IPS-18c (cell line): ENCODE data around the gene KRT13.

Experiments used
- H3K4me3 ChIP-seq: 2 replicates; pipeline ENCODE4 v1.7.0; 2013; ENCODE audit warnings: low read depth, mild to moderate bottlenecking, low read length, moderate library complexity; ENCODE audit not compliant: insufficient read depth
- H3K9me3 ChIP-seq: one replicate; pipeline ENCODE4 v1.6.1; 2013; ENCODE audit warnings: mild to moderate bottlenecking, low read length, moderate library complexity; ENCODE audit not compliant: control insufficient read depth, insufficient read depth

The KRT13 gene

GRCh38 chr17:41486809-41487530 lies 18.4 kb downstream of the KRT13 start:
- Histone ChIP-seq H3K4me3 (no peak overlapping the region), H3K9me3 (peaks cover 2% of the 10 kb centered on the region)

DNA sequence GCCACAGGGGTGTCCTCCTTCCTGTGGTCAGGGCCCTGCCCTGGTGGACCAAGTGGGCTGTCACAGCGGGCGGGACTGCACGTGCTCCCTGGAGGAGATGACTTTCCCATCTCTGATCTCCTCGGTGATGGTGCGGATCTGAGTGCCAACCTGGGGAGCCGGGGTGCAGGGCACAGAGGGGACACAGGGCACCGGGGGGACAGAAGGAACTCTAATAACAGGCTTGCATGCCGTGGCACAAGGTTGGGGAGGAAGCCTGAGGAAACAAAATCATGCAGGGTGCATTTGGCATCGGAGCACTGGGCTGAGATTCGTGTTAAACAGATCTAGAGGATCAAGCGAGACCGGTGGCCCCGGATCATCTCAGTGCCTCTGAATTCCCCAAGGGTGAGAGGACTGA lies 19.1 kb downstream of the KRT13 start:
- H3K9me3 ChIP-seq = peaks cover 2% of the 10 kb centered on the region
- no peak overlapping the region for H3K4me3 ChIP-seq

DNA sequence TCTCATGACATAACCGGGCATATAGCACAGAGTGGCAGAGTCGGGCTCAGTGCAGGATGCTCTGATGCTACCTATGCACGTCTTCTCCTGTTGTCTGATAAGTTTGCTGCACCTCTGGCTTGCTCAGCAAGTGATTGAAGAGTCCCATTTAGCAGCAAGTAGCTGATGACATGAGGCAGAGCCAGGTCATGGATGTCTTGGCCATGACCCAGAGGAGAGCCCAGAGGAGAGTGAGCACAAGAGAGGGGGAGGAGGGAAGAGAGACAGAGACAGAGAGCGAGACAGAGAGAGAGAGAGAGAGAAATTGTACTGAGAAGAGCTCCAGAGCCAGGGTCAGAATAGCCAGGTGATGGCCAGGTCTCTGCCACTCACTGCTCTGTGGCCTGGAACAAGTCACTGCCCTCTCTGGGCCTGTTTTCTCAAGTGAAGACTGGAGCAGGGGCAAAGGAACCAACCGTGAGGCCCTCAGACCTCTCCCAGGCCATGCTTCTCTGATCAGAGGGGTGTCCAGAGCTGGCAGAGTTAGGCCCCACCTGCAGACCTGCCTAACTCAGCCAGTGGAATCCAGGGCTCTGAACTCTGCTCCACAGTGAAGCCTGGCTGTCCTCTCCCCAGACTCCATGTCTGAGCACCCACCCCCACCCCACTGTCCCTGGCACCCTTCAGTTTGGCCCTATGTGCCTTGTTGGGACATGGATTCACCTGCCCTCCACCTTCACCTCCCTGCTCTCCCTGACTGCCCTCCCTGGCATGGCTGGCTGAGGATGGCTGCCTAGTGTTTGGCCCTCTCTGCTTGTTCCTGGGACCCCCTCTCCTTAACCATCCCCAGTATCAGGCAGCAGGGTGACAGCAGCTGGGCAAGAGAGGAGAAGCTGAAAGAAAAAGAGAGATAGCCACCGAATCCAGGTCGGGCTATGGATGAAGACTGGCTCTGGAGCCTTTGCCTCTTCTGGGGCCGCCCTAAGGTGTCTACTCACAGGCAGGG lies 20.2 kb downstream of the KRT13 start:
- Histone ChIP-seq H3K4me3 (no peak overlapping the region), H3K9me3 (peaks cover 2% of the 10 kb centered on the region)

- Histone ChIP-seq H3K9me3 (peaks cover 2% of the 10 kb centered on the region), H3K4me3 (no peak overlapping the region)
These were observed 21.2 kb downstream of the KRT13 start for GRCh38 chr17:41483991-41484826.

DNA sequence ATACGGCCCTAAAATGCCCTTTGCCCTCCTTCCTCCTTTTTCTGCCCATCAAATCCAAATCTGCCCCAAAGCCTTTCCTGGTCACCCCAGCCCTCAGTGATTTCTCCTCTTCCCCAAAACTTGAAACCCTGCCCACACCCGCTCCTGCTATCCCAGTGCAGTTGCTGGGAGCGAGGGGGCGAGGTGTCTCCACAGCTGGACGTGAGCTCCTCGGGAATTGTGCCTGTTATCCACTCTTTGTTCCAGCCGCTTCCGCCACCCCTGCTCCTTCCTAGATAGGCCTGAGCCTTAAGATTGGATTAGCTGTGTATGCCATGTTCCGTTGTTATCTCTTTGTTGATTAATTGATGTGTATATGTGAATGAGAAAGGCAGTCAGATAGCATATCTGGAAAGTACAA lies 21.9 kb downstream of the KRT13 start:
- peaks cover 2% of the 10 kb centered on the region for H3K9me3 ChIP-seq
- H3K4me3 ChIP-seq = no peak overlapping the region

DNA sequence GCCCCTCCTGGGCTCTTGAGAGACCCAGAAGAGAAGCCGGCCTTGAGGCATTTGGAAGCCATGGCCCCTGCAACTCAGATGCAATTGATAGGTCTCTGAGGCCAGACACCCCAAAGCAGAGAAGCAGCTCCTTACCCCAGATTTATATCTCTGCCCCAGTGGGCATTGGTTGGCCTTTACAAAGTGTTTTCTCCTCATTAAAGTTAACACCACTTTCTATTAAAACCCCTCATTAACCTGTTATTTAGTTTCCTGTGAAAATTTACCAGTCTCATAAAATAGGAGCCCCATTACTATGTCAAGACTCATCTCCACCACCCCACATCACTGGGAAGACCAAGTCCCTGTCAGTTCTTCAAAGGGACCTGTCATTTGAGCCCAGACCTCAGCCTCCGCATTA lies 24.4 kb downstream of the KRT13 start, which contains the start of gene KRT35:
KRT35 (minus strand) TSS at position 116 of the 400 bp plus-strand sequence; CDS start at position 62, 54 bp downstream.
- Histone ChIP-seq H3K4me3 (no peak within 1 kb of the TSS), H3K9me3 (no peaks in the 10 kb centered on the region)

- Histone ChIP-seq H3K4me3 (no peak overlapping the region), H3K9me3 (no peaks in the 10 kb centered on the region)
These were observed 24.8 kb downstream of the KRT13 start for GRCh38 chr17:41480581-41480980.

DNA sequence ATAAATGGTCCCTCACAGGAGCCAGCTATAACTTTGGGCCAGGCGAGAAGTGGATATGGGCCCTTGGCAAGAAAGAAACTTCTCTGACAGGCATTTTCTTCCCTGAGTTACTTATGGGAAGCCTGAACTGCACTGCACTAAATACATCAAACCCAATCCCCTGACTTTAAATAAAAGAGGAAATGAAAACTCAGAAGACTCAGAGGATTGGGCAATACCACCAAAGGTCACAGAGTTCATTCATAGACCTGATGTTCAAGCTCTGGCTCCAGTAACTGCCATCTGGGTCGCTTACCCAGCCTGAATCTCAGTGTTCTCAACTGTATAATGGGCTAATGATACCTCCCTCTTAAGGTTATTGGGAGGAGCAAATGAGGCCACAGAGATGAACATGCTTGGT lies 25.3 kb downstream of the KRT13 start:
- no peak overlapping the region for H3K4me3 ChIP-seq
- no peaks in the 10 kb centered on the region for H3K9me3 ChIP-seq

DNA sequence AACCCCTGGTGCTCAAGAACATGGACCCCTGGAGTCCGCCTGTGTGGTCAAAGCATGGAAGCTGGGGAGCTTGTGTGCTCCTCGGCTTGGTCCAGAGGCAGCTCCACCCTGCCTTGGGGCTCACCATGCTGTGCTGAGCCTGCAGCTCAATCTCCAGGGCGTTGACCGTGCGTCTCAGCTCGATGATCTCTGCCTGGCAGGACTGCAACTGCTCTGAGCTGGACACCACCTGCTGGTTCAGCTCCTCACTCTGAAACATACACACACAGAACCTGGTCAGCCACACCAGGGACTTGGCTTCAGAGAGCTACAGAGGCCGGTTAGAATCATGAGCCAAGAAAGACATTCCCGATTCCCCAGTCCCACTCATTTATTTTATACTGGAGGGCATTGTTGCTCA lies 27.2 kb downstream of the KRT13 start:
- H3K9me3 ChIP-seq = no peaks in the 10 kb centered on the region
- no peak overlapping the region for H3K4me3 ChIP-seq

DNA sequence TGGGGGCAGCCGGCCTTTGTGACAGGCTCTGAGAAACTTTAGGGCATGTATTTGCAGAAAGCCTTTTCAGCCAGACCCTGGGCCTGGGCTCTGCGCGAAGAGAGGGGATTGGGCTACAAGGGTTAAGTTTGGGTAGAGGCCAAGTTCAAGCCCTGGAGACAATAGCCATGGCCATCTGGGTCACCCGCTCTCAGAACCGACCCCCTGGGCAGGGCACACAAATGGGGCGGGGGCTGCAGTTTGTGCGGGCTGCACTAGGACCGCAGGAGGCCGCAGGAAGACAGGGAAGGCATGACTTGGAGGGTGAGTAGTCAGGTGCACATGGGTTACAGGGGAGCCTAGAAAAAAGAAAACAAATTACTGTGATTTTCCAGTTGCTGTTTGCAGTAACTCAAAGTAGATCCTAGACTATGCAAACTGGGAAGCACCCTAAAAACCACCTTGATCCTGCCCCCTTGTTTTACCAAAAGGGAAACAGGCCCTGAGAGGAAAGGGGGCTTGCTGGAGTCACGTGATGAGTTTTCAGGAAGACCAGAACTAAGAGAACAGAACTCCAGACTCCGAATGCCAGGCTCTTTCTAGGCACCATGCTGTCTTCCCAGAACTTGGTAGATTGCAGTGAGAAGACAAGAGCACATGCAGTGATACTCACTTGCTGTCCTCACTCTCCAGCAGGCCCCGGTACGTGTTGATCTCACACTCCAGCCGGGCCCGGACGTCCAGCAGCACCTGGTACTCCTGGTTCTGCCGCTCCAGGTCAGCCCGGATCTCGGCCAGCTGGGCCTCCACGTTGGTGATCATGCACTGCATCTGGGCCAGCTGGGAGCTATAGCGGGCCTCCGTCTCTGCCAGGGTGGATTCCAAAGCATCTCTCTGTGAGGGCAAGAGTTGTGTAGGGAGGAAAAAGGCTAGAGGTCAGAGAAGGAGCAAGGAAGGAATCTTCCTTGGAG lies 28.3 kb downstream of the KRT13 start:
- Histone ChIP-seq H3K9me3 (no peaks in the 10 kb centered on the region), H3K4me3 (no peak overlapping the region)

GRCh38 chr17:41475421-41475820 lies 30.0 kb downstream of the KRT13 start:
- Histone ChIP-seq H3K9me3 (no peaks in the 10 kb centered on the region), H3K4me3 (no peak overlapping the region)

GRCh38 chr17:41474863-41475262 lies 30.5 kb downstream of the KRT13 start:
- H3K9me3 ChIP-seq = no peaks in the 10 kb centered on the region
- no peak overlapping the region for H3K4me3 ChIP-seq

GRCh38 chr17:41468346-41468745 lies 37.1 kb downstream of the KRT13 start:
- Histone ChIP-seq H3K9me3 (peaks cover 2% of the 10 kb centered on the region), H3K4me3 (no peak overlapping the region)

- Histone ChIP-seq H3K9me3 (peaks cover 2% of the 10 kb centered on the region), H3K4me3 (no peak overlapping the region)
These were observed 37.9 kb downstream of the KRT13 start for GRCh38 chr17:41467561-41467960.

DNA sequence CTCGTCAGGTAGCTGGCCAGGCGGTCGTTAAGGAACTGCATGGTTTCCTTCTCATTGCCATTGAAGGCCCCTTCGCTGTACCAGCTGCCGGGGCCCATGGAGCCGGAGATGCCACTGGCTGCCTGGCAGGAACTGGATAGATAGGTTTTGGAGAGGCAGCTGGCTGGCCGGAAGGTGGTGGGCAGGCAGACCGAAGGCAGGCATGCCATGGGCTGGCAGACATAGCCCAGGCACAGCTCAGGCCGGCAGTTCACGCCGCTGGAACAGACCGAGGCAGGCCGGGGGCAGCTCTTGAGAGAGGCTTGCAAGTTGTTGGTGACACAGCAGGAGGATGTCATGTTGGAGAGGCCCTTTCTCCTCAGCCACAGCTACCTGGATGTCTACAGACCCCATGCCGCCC lies 38.4 kb downstream of the KRT13 start, which contains the start of gene KRT32:
KRT32 (minus strand) TSS at position 399 of the 400 bp plus-strand sequence; CDS start at position 338, 61 bp downstream.
- Histone ChIP-seq H3K9me3 (peaks cover 2% of the 10 kb centered on the region), H3K4me3 (no peak within 1 kb of the TSS)

GRCh38 chr17:41464682-41465081 lies 40.7 kb downstream of the KRT13 start:
- Histone ChIP-seq H3K4me3 (no peak overlapping the region), H3K9me3 (peaks cover 2% of the 10 kb centered on the region)
